LNCaP clone FGC (cell line): ENCODE measurements around the gene CIBAR2.

Experiments
- DNase-seq: peaks from one replicate; pipeline ENCODE4 v3.0.0-alpha.2; 2011; ENCODE audit warnings: low read depth
- H3K4me3 ChIP-seq: 2 replicates; pipeline ENCODE4 v1.5.1; 2011; ENCODE audit warnings: mild to moderate bottlenecking, low read depth, low read length, control low read depth
- TF ChIP-seq, protein P1 (sequence below): IDR thresholded peaks from 2 replicates; pipeline ENCODE4 v1.5.1; 2012; ENCODE audit warnings: mild to moderate bottlenecking; ENCODE audit not compliant: control insufficient read depth, insufficient read depth; ENCODE audit errors: extremely low read depth

CIBAR2 gene

DNA sequence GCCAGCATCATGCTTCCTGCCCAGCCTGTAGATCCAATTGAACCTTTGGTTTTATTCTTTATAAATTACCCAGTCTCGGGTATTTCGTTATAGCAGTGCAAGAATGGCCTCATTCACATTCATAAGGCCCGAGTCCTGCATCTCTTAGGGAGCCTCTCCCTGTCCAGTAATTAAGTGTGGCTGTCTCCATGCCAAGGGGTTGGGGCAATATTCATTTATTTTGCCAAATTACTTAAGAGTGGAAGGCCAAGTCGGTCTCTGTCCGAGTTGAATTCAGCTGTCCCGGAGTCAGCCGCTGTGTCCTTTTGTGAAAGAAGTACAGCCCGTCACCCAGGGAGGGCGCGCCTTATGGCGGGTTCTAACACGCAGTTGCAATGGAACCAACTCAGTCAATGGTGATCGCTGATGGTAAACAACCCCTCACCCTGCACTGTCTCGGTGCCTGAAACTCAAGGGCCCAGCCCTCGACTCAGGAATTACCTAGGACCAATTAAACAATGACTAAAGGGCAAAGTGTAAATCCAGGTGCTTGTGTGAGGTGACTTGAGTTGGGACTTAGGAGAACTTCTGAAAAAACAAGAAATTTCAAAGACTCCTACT lies 62.5 kb downstream of the CIBAR2 start:
- H3K4me3 ChIP-seq: no peak overlapping the region
- DNase-seq: no peak
- TF ChIP-seq, protein P1, sequence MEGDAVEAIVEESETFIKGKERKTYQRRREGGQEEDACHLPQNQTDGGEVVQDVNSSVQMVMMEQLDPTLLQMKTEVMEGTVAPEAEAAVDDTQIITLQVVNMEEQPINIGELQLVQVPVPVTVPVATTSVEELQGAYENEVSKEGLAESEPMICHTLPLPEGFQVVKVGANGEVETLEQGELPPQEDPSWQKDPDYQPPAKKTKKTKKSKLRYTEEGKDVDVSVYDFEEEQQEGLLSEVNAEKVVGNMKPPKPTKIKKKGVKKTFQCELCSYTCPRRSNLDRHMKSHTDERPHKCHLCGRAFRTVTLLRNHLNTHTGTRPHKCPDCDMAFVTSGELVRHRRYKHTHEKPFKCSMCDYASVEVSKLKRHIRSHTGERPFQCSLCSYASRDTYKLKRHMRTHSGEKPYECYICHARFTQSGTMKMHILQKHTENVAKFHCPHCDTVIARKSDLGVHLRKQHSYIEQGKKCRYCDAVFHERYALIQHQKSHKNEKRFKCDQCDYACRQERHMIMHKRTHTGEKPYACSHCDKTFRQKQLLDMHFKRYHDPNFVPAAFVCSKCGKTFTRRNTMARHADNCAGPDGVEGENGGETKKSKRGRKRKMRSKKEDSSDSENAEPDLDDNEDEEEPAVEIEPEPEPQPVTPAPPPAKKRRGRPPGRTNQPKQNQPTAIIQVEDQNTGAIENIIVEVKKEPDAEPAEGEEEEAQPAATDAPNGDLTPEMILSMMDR: no peak

DNA sequence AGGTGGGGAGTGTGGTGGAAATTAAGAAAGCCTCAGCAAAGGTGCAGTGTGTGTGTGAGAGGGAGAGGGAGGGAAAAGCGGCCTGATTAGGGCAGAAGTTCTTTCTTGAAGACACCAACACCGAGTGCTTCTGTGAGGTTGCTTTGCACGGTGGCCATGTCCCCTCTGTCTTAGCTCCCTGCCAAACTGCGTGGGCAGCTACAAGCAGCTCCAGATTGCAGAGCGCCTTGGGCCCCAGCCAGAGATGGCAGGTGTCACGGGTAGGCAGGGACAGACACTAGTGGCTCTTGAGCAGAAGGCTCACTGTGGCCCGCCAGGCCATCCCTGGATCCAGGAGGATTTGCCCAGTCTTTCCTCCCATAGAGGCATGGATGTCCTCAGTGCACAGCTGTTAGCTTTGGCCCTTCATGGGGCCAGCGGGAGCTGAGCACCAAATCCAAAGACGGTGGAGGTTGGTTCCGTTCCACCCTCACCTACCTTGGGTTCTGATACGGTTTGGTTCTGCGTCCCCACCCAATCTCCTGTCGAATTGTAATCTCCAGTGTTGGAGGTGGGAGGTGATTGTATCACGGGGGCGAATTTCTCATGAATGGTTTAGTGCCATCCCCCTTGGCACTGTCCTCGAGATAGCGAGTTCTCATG lies 63.2 kb downstream of the CIBAR2 start:
- no peak for DNase-seq
- TF ChIP-seq, protein P1: no peak
- H3K4me3 ChIP-seq: no peak overlapping the region
